SK-N-MC (cell line): ENCODE results near the gene PDE6A.

Experiments used
- DNase-seq: peaks from one replicate; pipeline ENCODE4 v3.0.0-alpha.2; 2011; ENCODE audit warnings: low read depth, low spot score
- H3K27ac ChIP-seq: fragments of 200-600 bp; sonication (generic); 2 replicates; pipeline ENCODE4 v1.5.1; 2016; ENCODE audit warnings: mixed run types
- H3K36me3 ChIP-seq: fragments of 200-600 bp; sonication (generic); 2 replicates; pipeline ENCODE4 v1.6.1; 2017; ENCODE audit warnings: antibody characterized with exemption, low read length, mixed read lengths; ENCODE audit not compliant: insufficient read depth
- H3K4me3 ChIP-seq: fragments of 200-600 bp; sonication (generic); 2 replicates; pipeline ENCODE4 v1.5.1; 2016
- H3K9ac ChIP-seq: fragments of 200-600 bp; sonication (generic); 2 replicates; pipeline ENCODE4 v1.8.0; 2017; ENCODE audit warnings: mixed run types, mixed read lengths; ENCODE audit not compliant: insufficient read length
- H3K9me3 ChIP-seq: fragments of 200-600 bp; sonication (generic); 2 replicates; pipeline ENCODE4 v1.6.1; 2017; ENCODE audit warnings: low read depth, mild to moderate bottlenecking, antibody characterized with exemption, low read length, moderate library complexity, mixed read lengths
- EZH2 ChIP-seq: fragments of 200-600 bp; sonication (generic); IDR thresholded peaks from one replicate; pipeline ENCODE4 v1.6.1; 2017; ENCODE audit warnings: antibody characterized with exemption
- FOXP2 ChIP-seq: optimal IDR thresholded peaks from 2 replicates; pipeline ENCODE3; 2011; ENCODE audit warnings: mild to moderate bottlenecking, moderate library complexity; ENCODE audit not compliant: insufficient read depth; ENCODE audit errors: extremely low read length, control extremely low read depth
- POLR2AphosphoS5 ChIP-seq: IDR thresholded peaks from 2 replicates; pipeline ENCODE4 v1.6.1; 2012; ENCODE audit warnings: mild to moderate bottlenecking, low read depth, low read length, borderline replicate concordance

PDE6A gene

GRCh38 chr5:149922950-149923349, 21.6 kb downstream of the PDE6A start:
- TF ChIP-seq POLR2AphosphoS5 (no peak), FOXP2 (no peak), EZH2 (no peak)
- no peak overlapping the region for H3K27ac ChIP-seq
- no peak for DNase-seq
- no peak overlapping the region for H3K9ac ChIP-seq
- no peaks in the 10 kb centered on the region for H3K9me3 ChIP-seq
- no peaks in the 10 kb centered on the region for H3K36me3 ChIP-seq
- H3K4me3 ChIP-seq: no peak overlapping the region

GRCh38 chr5:149921597-149921996, 23.0 kb downstream of the PDE6A start:
- no peak for TF ChIP-seq POLR2AphosphoS5
- no peak for TF ChIP-seq FOXP2
- TF ChIP-seq EZH2: no peak
- Histone ChIP-seq H3K9ac (no peak overlapping the region), H3K27ac (no peak overlapping the region), H3K9me3 (no peaks in the 10 kb centered on the region), H3K4me3 (no peak overlapping the region), H3K36me3 (no peaks in the 10 kb centered on the region)
- no peak for DNase-seq

GRCh38 chr5:149917073-149917676, 27.4 kb downstream of the PDE6A start:
- no peak for DNase-seq
- Histone ChIP-seq H3K27ac (no peak overlapping the region), H3K4me3 (no peak overlapping the region), H3K9me3 (no peaks in the 10 kb centered on the region), H3K9ac (no peak overlapping the region), H3K36me3 (no peaks in the 10 kb centered on the region)
- no peak for TF ChIP-seq EZH2
- TF ChIP-seq POLR2AphosphoS5: no peak
- no peak for TF ChIP-seq FOXP2

DNA sequence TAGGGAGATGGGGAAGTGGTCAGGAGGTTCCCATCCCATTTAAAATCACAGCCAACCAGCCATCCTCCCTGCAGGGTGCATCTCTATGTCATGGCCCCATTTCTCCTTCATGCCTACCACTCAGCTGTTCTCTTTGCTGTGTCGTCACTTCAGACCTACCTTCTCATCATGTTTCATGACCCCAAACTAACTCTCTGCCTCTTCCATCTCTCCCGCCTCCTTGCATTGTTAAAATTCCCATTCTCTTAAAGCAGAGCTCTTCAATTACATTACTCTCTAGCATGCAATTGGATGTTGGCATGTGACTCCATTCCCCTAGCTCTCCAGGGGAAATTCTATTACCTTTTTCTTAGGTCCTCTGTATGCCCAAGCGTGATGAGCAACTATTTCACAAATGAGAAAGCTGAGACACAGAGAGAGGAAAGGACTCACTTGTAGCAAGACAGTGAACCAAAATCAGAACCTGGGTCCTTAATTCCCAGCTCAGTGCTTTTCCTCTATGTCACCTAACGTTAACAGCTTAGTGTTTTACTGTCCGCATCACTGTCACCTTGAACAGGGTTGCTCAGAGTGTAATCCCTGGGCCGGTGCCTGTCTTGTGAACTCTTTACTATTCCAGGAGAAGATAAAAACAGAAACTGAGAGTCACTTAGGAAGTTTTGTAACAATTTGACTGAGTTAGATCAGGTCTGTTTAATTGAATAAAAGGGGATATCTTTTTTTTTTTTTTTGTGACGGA, 28.1 kb downstream of the PDE6A start:
- H3K4me3 ChIP-seq: no peak overlapping the region
- no peak overlapping the region for H3K9ac ChIP-seq
- H3K27ac ChIP-seq: no peak overlapping the region
- H3K36me3 ChIP-seq: no peaks in the 10 kb centered on the region
- no peak for DNase-seq
- H3K9me3 ChIP-seq: no peaks in the 10 kb centered on the region
- TF ChIP-seq FOXP2 (no peak), EZH2 (no peak), POLR2AphosphoS5 (no peak)

DNA sequence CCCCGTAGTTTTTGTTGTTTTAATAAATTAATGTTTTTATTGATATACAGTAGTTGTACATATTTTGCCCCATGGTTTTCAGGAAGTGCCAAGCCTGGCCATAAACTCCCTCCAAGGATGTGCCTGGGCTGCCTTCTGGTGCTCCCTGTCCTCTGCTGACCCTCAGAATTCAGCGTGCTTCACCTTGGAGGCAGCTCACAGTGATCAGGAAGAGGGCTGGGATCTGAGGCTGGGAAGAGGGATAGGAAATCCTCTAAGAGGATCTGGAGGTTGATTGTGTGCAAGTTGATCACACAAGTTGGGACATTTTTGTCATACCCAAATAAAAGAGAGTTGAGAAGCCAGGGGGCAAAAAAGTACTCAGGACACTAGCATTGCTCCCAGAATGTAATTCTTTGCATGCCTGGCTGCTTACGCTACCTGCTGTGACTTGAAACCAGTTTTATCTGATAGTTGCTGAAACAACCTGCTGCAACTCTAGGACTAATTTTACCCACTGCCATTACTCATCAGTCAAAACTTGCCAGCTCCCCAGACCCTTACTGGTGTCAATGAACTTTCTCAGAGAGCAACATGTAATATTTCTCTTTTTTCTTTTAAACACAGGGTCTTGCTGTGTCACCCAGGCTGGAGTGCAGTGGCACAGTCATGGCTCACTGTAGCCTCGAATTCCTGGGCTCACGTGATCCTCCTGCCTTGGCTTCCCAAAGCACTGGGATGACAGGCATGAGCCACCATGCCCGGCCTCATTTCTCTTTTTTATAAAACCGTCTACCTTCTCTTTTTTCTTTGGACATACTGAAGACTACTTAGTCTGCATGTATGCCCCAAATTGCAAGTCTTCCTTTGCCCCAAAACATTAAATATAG, 29.0 kb downstream of the PDE6A start:
- no peak for DNase-seq
- no peaks in the 10 kb centered on the region for H3K9me3 ChIP-seq
- no peak overlapping the region for H3K9ac ChIP-seq
- H3K4me3 ChIP-seq: no peak overlapping the region
- TF ChIP-seq EZH2 (no peak), FOXP2 (no peak), POLR2AphosphoS5 (no peak)
- no peak overlapping the region for H3K27ac ChIP-seq
- H3K36me3 ChIP-seq: no peaks in the 10 kb centered on the region

DNA sequence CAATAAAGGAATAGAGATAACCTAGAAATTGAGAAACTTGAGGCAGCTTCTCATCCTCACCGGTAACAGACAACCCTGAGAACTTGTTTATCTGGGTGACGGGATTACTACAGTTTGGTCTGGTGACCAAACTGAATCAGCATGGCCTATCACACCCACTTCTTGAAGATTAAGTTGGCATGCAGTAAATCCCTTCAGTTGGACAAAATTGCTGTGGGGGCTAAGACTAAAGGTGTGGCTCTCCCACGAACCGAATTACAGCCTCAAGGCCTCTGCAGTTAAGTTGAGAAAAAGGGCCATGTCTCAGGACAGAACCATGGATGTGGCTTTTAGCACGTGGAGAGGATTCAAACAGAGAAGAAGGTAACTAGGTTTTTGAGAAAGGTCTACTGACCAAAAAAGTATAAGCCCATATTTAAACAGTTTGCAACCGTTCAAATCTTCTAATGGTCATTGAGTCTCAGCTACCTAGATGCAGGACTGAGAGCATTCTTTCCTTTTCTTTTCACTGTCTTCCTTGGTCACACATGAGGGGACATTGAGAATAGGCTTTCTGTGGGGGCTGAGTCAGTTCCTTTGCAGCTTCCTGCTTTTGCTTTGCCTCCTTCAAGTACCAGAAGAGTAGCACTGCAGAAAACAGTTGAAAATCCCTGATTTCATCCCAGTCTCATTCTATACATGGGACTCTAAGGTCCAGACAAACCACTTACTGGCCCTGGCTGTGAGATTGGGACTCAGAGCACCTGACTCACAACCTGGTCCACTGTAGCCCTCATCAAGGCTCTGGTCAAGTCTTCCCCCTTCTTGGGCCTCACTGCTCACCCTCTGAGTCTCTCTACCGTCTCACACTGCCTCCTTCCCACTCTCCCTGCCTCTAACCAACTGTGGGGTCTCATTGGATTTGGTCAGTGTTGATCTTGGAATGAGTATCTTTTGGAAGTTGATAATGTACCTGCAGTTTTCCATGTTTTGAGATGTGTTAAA, 30.9 kb downstream of the PDE6A start:
- TF ChIP-seq POLR2AphosphoS5: no peak
- no peak for TF ChIP-seq EZH2
- Histone ChIP-seq H3K9me3 (no peaks in the 10 kb centered on the region), H3K27ac (no peak overlapping the region), H3K4me3 (no peak overlapping the region), H3K36me3 (no peaks in the 10 kb centered on the region), H3K9ac (no peak overlapping the region)
- DNase-seq: no peak

GRCh38 chr5:149912226-149912871, 32.2 kb downstream of the PDE6A start:
- no peaks in the 10 kb centered on the region for H3K36me3 ChIP-seq
- TF ChIP-seq EZH2 (no peak), POLR2AphosphoS5 (no peak), FOXP2 (no peak)
- H3K27ac ChIP-seq: no peak overlapping the region
- H3K4me3 ChIP-seq: no peak overlapping the region
- no peaks in the 10 kb centered on the region for H3K9me3 ChIP-seq
- no peak for DNase-seq
- no peak overlapping the region for H3K9ac ChIP-seq
